GM12801 (cell line): ENCODE measurements around the gene ATXN1.

Experiments used
- TF ChIP-seq, protein P1 (sequence below): IDR thresholded peaks from one replicate; pipeline ENCODE4 v1.5.1; 2011; ENCODE audit warnings: control low read depth; ENCODE audit not compliant: insufficient read length; ENCODE audit errors: extremely low read depth

ATXN1 gene

DNA sequence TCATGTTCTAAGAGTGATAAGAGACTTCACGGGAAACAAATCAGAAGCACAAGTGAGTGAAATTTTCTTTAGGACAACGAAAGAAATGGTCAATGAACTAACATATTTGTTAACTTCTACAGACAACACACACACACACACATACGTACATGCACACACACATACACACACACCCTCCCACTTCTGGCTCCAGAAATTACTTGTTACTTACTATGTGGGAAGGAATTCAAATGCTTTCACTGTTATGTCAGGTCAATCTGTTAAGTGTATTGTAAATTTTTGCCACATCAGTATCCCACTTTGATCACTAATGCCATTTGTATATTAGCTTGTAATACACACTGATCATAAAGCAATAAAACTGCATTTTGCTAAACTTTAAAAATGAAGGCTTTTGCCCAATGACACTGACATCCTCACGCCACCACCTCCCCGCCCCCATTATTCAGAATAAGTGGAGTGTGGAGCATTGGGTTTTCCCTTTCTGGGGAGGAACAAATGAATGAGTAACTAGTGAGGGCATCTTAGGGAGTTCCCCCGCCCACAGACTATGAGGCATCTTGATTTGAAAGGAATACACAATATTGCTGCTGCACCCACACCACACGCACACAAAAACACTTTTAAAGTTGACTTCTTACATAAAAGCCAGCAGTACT, 76.2 kb downstream of the ATXN1 start:
- TF ChIP-seq, protein P1, sequence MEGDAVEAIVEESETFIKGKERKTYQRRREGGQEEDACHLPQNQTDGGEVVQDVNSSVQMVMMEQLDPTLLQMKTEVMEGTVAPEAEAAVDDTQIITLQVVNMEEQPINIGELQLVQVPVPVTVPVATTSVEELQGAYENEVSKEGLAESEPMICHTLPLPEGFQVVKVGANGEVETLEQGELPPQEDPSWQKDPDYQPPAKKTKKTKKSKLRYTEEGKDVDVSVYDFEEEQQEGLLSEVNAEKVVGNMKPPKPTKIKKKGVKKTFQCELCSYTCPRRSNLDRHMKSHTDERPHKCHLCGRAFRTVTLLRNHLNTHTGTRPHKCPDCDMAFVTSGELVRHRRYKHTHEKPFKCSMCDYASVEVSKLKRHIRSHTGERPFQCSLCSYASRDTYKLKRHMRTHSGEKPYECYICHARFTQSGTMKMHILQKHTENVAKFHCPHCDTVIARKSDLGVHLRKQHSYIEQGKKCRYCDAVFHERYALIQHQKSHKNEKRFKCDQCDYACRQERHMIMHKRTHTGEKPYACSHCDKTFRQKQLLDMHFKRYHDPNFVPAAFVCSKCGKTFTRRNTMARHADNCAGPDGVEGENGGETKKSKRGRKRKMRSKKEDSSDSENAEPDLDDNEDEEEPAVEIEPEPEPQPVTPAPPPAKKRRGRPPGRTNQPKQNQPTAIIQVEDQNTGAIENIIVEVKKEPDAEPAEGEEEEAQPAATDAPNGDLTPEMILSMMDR, result no peak

DNA sequence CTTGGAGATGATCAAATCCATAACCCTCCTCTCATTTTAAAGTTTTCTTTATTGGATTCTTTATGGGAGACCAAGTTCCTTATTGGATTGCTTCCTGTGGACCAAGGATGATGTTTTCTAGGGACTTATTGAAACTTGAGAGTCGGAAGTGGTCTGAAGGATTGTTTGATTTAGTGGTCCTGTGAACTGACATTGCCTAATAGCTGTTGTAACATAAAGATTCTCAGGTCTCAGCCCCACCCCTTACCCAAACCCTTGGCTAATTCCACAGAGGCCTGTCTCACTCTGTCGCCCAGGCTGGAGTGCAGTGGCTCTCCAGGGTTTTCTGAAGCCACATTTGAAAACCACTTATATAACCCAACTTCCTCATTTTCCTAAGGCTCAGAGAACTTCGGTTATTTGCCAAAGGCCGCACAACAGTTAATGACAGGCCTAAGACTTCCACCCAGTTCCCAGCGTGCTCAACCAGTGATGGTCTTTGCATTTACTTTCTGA, 77.0 kb downstream of the ATXN1 start:
- TF ChIP-seq, protein P1, result no peak

DNA sequence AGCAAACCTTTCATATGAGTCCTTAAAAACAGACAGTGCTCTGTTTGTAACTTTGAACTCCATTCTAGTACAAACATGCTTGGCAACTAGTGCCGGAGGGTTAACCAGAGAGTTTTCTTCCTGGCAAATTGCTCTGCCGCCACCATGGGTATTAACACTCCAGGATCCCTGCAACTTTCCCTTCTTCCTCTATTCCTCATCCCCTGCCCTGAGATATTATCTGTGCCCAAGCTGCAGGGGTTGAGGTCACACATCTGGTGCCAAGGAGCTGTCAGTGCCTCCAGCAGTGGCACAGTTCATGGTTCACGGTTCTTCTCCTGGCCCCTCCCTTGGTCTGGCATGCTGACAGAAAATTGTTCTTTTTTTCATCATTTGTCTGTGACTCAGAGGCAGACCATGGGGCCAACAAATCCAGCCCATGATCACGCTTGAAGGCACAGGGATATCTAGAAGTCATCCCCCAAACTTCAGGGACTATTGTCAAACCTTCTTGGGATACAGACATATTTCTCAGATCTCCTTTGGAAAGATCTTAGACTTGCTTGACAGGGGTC, 77.5 kb downstream of the ATXN1 start:
- TF ChIP-seq, protein P1, result no peak

DNA sequence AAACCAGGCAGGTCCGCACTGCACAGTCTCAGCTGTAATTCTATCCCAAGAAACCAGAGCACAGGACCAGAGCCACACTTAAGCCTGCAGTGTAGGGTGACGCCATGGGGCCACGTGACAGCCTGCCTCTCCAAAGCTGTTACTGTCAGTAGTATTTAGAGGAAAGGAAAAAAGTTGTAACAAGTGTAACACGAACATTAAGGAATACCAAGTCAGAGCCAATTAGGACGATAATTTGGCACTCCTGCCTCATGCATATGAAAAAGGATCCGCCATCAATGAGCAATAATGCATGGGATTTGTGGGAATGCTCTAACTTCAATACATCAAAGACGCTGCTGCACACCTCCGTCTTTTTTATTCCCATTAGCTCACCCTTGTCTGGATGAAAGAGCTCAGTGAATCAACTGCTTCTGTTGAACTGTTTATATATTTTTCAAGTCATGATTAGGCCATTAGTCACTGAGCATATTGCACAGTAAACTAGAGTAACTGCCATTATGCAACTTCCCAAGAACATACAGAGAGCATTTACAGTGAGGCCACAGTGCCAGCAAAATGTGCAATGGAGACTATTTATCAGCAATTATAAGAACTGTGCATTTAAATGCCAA, 79.9 kb downstream of the ATXN1 start:
- TF ChIP-seq, protein P1, result no peak

DNA sequence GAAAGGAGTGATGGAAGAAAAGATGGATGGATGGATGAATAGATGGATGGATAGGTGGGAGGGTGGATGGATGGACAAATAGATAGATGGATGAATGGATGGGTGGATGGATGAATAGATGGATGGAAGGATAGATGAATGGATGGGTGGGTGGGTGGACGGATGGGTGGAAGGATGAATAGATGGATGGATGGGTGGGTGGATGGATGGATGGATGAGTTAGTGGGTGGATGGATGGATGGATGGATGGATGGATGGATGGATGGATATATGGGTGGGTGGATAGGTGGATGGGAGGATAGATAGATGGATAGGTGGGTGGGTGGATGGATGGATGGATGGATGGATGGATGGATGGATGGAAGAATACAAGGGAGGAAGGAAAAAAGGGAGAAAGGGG, 82.2 kb downstream of the ATXN1 start:
- TF ChIP-seq, protein P1, result no peak

DNA sequence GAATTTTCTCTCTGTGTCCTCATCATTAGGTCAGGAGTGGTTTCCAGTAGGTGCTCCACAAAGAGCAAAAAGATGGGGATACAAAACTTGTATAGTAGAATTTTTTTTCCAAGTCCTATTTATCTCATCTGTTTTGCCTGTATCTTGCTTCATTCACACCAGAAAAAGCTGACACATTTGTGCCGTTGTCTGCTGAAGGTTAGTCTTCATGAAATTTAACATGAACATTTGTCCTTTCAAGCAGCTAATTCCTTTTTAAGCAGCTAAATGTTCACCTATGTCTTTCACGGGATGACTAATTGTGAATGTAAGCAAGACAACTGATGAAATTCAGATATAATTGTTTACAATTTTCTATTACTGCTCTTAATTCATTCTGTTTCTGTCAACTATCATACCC, 83.8 kb downstream of the ATXN1 start:
- TF ChIP-seq, protein P1, result no peak

DNA sequence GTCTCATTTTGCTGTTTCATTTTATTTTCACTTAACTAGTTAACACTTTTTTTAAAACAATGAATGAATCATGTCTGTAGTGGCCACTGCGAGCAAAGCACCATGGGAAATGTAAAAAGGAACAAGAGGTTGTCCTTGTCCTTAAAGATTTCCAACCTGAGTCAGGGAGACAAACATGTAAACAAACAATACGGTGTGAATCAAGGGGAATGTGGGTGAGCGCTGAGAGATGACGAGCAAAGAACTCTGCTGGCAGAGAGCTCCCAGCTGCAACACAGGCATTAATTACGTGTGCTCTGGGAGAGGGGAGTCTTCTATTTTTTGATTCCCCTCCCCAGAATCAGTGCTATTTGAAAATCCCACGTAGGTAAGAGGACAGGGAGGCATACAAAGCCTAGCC, 84.3 kb downstream of the ATXN1 start:
- TF ChIP-seq, protein P1, result no peak
